HTERT RPE-1 (cell line): Measurements from ENCODE around the gene NOCT.
"Not testable (repeated sequence)": the region's sequence is repeated elsewhere in the genome, so short reads cannot be mapped to it uniquely, and the experiment has no call there.

ENCODE experiments used
- in situ Hi-C: fragments of 300-500 bp; cut with MboI; formaldehyde crosslinking; loops from 4 replicates; pipeline ENCODE4 v1.14.3; 2020; ENCODE audit warnings: low sequenced_read_pairs

The NOCT gene

GRCh38 chr4:139008278-139008677 is 7.3 kb upstream of the NOCT start:
- in situ Hi-C loops, result not testable (repeated sequence)

DNA sequence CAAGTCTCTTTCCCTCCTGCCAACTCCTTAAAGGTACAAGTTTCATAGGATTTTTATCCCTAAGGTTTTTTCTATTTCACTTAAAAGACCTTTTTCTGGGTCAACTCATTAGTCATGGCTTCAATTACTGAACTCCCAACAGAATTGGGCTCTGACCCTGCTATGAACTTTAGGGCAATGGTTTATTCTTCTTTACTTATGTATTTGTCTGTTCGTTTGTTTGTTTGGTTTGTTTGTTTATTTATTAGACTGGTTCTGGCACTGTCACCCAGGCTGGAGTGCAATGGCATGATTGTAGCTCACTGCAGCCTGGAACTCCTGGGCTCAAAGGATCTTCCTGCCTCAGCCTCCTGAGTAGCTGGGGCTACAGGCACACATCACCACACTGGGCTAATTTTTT is 5.9 kb upstream of the NOCT start:
- in situ Hi-C loops, result no loop called here

DNA sequence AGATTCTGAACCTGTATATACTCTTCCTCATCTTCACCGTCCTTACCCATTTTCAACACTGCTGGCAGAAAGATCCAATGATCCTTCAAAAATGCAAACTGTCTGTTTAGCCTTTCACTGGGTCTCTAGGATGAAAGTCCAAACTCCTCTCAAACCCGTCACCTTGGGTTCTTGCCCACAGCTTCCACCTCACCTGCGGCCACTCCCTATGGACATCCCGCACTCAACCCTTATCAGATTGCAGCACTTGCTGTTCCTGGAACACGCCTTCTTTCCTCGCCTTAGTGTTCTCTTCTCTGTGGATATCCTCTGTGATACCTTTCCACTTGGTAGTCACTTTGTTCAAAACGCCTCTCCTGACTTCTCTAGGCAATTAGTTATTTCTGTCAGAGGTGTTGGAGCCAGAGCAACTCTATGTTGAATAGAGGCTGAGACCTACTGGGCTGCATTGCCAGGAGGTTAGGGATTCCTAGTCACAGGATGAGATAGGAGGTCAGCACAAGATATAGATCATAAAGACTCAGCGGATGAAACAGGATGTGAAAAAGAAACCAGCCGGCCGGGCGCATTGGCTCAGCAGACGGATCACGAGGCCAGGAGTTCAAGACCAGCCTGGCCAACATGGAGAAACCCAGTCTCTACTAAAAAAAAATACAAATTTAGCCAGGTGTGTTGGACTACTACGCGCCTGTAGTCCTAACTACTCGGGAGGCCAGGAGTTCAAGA is 4.2 kb upstream of the NOCT start:
- in situ Hi-C loops, result no loop called here

DNA sequence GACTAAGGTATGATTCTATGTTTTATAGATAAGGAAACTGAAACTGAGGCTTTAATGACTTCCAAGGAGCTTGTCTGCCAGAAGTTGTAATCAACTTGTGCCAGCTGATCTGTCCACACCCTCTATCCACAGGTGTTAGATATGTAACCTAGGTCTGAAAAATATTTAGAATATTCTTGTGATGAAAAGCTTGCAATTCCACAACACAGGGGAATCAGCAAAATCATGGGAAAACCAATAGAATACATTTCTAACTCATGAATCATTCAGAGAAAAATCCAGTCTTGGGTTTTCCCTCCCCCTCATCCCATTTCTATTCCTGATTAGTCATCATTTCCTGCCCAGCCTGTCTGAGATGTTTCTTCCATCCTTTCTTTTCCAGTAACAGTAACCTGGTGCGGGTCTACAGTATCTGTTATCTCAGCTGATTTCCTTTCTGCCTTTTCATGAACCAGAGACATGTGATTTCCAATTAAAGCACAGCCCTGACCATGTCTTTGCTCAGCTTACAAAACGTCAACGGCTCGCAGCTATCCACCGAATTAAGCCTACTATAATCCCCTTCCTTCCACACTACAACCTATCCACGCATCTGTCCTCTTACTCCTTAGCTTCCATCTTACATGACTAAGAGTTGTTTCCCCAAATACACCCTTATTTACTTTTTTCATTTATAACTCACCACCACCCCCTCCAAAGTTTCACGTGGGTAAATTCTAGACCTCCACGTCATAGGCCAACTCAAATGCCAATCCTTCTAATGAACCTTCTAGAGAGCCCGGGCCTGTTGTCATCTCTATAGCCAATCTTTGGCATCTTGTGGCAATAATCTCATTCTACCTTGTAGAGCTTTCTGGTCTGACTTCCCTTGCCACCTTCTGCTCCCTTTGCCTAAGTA is 961 bp upstream of the NOCT start:
- in situ Hi-C loops, result no loop called here

- in situ Hi-C loops, result no loop called here
These were observed 429 bp downstream of the NOCT start for GRCh38 chr4:139015948-139016471.

GRCh38 chr4:139017861-139018260 is 2.3 kb downstream of the NOCT start:
- in situ Hi-C loops, result no loop called here

- in situ Hi-C loops, result no loop called here
These were observed 2.9 kb downstream of the NOCT start for GRCh38 chr4:139018501-139018900.

DNA sequence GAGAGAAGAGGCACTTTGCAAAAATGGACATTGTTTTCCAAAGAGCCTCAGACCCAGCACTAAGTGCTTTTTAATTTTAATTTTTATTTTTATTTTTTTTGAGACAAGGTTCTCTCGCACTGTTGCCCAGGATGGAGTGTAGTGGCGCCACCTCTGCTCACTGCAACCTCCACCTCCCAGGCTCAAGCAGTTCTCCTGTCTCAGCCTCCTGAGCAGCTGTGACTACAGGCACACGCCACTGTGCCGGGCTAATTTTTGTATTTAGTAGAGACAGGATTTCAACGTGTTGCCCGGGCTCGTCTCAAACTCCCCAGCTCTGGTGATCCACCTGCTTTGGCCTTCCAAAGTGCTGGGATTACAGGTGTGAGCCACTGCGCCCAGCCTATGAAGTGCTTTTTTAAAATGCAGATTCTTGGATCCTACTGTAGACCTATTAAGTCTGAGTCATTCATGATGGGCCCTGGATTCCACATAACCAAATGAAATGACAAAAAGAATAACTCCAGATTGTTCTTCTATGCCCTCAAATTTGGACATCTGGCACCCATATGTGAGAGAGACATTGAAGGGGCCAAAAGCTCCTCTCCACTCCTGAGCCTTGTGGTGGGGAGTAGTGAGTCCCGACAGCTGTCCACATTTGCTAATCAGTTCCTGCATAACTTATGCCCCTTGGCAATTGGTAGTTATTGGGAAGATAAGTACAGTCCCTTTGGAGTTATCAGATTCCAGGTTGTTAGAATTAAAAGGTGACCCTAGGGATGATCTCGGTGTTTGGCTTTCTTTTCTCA is 3.6 kb downstream of the NOCT start:
- in situ Hi-C loops, result no loop called here

GRCh38 chr4:139020384-139020783 is 4.8 kb downstream of the NOCT start:
- in situ Hi-C loops, result no loop called here

GRCh38 chr4:139021071-139021470 is 5.5 kb downstream of the NOCT start:
- in situ Hi-C loops, result not testable (repeated sequence)

DNA sequence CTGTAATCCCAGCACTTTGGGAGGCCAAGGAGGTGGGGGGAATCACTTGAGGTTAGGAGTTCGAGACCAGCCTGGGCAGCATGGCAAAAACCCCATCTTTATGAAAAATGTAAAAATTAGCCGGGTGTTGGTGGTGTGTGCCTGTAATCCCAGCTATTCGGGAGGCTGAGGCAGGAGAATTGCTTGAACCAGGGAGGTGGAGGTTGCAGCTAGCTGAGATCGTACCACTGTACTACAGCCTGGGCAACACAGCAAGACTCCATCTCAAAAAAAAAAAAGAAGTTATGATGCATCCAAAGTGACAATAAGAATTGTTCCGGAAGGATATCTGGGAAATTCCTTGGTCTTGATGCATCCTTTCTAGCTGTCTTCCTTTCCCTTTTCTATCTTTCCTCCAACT is 7.3 kb downstream of the NOCT start:
- in situ Hi-C loops, result no loop called here

DNA sequence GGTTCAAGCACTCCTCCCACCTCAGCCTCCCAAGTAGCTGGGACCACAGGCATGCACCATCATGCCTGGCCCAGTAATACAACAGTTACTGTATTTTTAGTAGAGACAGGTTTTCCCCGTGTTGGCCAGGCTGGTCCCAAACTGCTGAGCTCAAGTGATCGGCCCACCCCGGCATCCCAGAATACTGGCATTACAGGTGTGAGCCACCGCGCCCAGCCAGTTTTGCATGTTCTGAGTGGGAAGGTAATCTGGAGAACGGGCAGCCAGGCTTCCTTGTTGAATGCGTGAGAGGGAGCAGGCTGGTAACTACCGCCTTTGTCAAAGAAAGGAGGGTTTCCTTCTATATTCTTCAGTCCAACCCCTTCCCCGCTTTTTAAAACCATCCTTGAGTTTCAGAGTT is 9.1 kb downstream of the NOCT start:
- in situ Hi-C loops, result no loop called here

GRCh38 chr4:139025841-139026240 is 10.3 kb downstream of the NOCT start:
- in situ Hi-C loops, result no loop called here

GRCh38 chr4:139027776-139028175 is 12.2 kb downstream of the NOCT start:
- in situ Hi-C loops, result no loop called here

DNA sequence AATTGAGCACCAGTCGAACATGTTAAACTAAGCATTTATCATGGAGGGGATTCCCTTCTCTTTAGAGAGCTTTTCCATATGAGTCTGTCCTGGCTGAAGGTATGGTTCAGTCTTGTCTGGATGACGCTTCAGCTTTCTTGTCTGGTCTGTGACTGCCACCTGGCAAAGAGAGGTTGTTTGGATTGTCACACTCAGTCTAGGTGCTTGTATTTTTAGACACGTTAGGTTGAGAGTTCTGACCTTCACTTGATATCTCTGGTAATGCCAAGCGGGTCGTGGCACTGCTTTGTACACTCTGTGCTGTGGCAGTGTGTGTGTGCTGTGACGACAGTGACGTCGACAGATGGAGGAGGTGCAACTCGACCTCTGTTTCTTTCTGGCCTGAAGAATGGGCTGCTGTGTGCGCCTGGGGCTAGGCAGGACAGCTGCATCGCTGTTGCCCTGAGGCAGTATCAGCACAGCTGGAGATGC is 12.6 kb downstream of the NOCT start:
- in situ Hi-C loops, result no loop called here

GRCh38 chr4:139029866-139030363 is 14.3 kb downstream of the NOCT start:
- in situ Hi-C loops, result not testable (repeated sequence)

GRCh38 chr4:139030614-139031235 is 15.1 kb downstream of the NOCT start:
- in situ Hi-C loops, result no loop called here

- in situ Hi-C loops, result no loop called here
These were observed 20.1 kb downstream of the NOCT start for GRCh38 chr4:139035650-139036049.

- in situ Hi-C loops, result no loop called here
These were observed 21.3 kb downstream of the NOCT start for GRCh38 chr4:139036885-139037284.

DNA sequence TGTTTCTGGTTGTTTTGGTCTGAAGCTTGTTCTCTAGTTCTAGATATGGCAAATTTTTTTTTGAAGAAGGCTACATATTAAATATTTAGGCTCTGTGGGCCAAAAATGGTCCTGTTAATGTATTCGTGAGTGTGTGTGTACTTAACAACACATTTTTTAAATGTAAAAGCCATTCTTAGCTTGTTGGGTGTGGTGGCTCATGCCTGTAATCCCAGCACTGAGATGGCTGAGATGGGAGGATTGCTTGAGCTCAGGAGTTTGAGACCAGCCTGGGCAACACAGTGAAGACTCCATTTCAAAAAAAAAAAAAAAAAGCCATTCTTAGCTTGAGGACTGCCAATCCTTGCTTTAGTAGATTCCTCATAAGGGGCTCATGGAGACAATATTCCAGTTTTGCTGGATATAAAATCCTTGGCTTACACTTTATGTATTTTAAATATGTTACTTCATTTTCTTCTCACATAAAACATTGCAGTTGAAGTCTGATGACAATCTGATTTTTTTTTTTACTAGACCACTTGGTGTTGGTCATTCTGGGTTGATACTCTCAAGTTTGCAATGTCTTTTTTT is 23.4 kb downstream of the NOCT start:
- in situ Hi-C loops, result no loop called here
